Measurements from ENCODE around the gene NR2C2.

DNA sequence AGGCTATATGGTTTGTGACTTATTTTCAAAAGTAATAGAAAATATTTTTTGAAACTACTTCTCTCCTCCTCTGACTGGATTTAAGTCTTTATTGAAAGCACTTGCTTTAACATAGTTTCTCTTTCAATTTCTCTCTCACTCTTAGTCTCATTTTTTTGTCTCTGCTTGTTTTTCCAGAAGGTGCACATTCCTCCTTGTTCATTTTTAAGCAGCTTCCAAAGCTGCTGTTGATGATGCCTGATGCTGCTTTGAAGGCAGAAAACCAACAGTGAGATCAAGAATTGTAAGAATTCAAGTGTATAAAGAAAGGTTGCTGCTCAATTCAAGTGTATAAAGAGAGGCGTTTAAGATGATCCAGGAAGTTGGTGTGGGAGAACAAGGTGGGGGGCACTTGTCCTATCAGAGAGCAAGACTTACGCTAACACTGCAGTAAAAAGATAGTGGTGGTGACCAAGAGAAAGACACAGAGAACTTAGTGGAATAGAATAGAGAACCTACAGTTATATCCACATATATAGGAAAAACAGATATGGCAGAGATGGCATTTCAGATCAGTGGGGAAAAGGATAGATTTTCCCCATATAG is 12.1 kb downstream of the NR2C2 start:
- TF ChIP-seq, protein P1, sequence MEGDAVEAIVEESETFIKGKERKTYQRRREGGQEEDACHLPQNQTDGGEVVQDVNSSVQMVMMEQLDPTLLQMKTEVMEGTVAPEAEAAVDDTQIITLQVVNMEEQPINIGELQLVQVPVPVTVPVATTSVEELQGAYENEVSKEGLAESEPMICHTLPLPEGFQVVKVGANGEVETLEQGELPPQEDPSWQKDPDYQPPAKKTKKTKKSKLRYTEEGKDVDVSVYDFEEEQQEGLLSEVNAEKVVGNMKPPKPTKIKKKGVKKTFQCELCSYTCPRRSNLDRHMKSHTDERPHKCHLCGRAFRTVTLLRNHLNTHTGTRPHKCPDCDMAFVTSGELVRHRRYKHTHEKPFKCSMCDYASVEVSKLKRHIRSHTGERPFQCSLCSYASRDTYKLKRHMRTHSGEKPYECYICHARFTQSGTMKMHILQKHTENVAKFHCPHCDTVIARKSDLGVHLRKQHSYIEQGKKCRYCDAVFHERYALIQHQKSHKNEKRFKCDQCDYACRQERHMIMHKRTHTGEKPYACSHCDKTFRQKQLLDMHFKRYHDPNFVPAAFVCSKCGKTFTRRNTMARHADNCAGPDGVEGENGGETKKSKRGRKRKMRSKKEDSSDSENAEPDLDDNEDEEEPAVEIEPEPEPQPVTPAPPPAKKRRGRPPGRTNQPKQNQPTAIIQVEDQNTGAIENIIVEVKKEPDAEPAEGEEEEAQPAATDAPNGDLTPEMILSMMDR (IDR thresholded peaks at IDR 0.05): no peak
- TF ChIP-seq POLR2A (IDR thresholded peaks at IDR 0.05): no peak
